ENCODE data around the gene VAT1.

VAT1 gene

GRCh38 chr17:43033948-43034881 lies 12.0 kb upstream of the VAT1 start:
- Mint-ChIP-seq H3K27me3 (no peaks in the 10 kb centered on the region), H3K36me3 (no peaks in the 10 kb centered on the region), H3K27ac (no peak overlapping the region), H3K9me3 (no peaks in the 10 kb centered on the region), H3K4me1 (no peaks in the 10 kb centered on the region), H3K4me3 (no peak overlapping the region)

- H3K9me3 Mint-ChIP-seq = no peaks in the 10 kb centered on the region
- no peaks in the 10 kb centered on the region for H3K4me1 Mint-ChIP-seq
- no peak overlapping the region for H3K27ac Mint-ChIP-seq
- H3K4me3 Mint-ChIP-seq = no peak overlapping the region
- H3K27me3 Mint-ChIP-seq = no peaks in the 10 kb centered on the region
- H3K36me3 Mint-ChIP-seq = no peaks in the 10 kb centered on the region
These were observed 9.5 kb upstream of the VAT1 start for GRCh38 chr17:43031666-43032065.

- no peaks in the 10 kb centered on the region for H3K9me3 Mint-ChIP-seq
- no peaks in the 10 kb centered on the region for H3K27me3 Mint-ChIP-seq
- H3K4me3 Mint-ChIP-seq = no peak overlapping the region
- no peaks in the 10 kb centered on the region for H3K4me1 Mint-ChIP-seq
- H3K36me3 Mint-ChIP-seq = no peaks in the 10 kb centered on the region
- no peak overlapping the region for H3K27ac Mint-ChIP-seq
These were observed 8.1 kb upstream of the VAT1 start for GRCh38 chr17:43030137-43030767.

GRCh38 chr17:43028221-43028861 lies 6.2 kb upstream of the VAT1 start:
- H3K9me3 Mint-ChIP-seq = no peaks in the 10 kb centered on the region
- no peak overlapping the region for H3K27ac Mint-ChIP-seq
- H3K27me3 Mint-ChIP-seq = no peaks in the 10 kb centered on the region
- H3K36me3 Mint-ChIP-seq = no peaks in the 10 kb centered on the region
- no peak overlapping the region for H3K4me3 Mint-ChIP-seq
- peaks cover 9% of the 10 kb centered on the region for H3K4me1 Mint-ChIP-seq

GRCh38 chr17:43027091-43028032 lies 5.2 kb upstream of the VAT1 start:
- no peaks in the 10 kb centered on the region for H3K27me3 Mint-ChIP-seq
- peaks cover 9% of the 10 kb centered on the region for H3K4me1 Mint-ChIP-seq
- H3K27ac Mint-ChIP-seq = no peak overlapping the region
- no peaks in the 10 kb centered on the region for H3K9me3 Mint-ChIP-seq
- H3K4me3 Mint-ChIP-seq = no peak overlapping the region
- no peaks in the 10 kb centered on the region for H3K36me3 Mint-ChIP-seq

GRCh38 chr17:43026595-43026994 lies 4.4 kb upstream of the VAT1 start:
- Mint-ChIP-seq H3K9me3 (no peaks in the 10 kb centered on the region), H3K27me3 (no peaks in the 10 kb centered on the region), H3K27ac (no peak overlapping the region), H3K4me1 (peaks cover 9% of the 10 kb centered on the region), H3K36me3 (no peaks in the 10 kb centered on the region), H3K4me3 (no peak overlapping the region)

- Mint-ChIP-seq H3K4me1 (peaks cover 13% of the 10 kb centered on the region), H3K27me3 (no peaks in the 10 kb centered on the region), H3K36me3 (no peaks in the 10 kb centered on the region), H3K9me3 (no peaks in the 10 kb centered on the region), H3K4me3 (peak overlapping the region; percentile 82), H3K27ac (no peak overlapping the region)
These were observed 3.8 kb upstream of the VAT1 start for GRCh38 chr17:43025766-43026537.

GRCh38 chr17:43025290-43025657 lies 3.1 kb upstream of the VAT1 start:
- Mint-ChIP-seq H3K36me3 (no peaks in the 10 kb centered on the region), H3K27ac (no peak overlapping the region), H3K4me3 (peak overlapping the region; percentile 82), H3K4me1 (peaks cover 18% of the 10 kb centered on the region), H3K9me3 (no peaks in the 10 kb centered on the region), H3K27me3 (no peaks in the 10 kb centered on the region)

- peaks cover 25% of the 10 kb centered on the region for H3K4me1 Mint-ChIP-seq
- H3K4me3 Mint-ChIP-seq = peak within 1 kb of the TSS; percentile 95
- H3K36me3 Mint-ChIP-seq = no peaks in the 10 kb centered on the region
- peak within 1 kb of the TSS; percentile 88 for H3K27ac Mint-ChIP-seq
- H3K27me3 Mint-ChIP-seq = no peaks in the 10 kb centered on the region
- no peaks in the 10 kb centered on the region for H3K9me3 Mint-ChIP-seq
These were observed 2.5 kb upstream of the VAT1 start, which contains the start of gene RND2 for GRCh38 chr17:43024407-43025289. Gene RND2 (plus strand): TSS chr17:43025231. CDS start chr17:43025348, 117 bp downstream.

GRCh38 chr17:43020789-43021740 lies 1.1 kb downstream of the VAT1 start:
- Mint-ChIP-seq H3K4me3 (peak overlapping the region; percentile 86), H3K27me3 (no peaks in the 10 kb centered on the region), H3K36me3 (no peaks in the 10 kb centered on the region), H3K4me1 (peaks cover 36% of the 10 kb centered on the region), H3K27ac (no peak overlapping the region), H3K9me3 (no peaks in the 10 kb centered on the region)

- peak overlapping the region; percentile 86 for H3K4me3 Mint-ChIP-seq
- H3K36me3 Mint-ChIP-seq = peaks cover 2% of the 10 kb centered on the region
- peaks cover 36% of the 10 kb centered on the region for H3K4me1 Mint-ChIP-seq
- no peaks in the 10 kb centered on the region for H3K9me3 Mint-ChIP-seq
- H3K27ac Mint-ChIP-seq = no peak overlapping the region
- no peaks in the 10 kb centered on the region for H3K27me3 Mint-ChIP-seq
These were observed 2.1 kb downstream of the VAT1 start for GRCh38 chr17:43020030-43020621.

- Mint-ChIP-seq H3K4me1 (peaks cover 31% of the 10 kb centered on the region), H3K4me3 (no peak overlapping the region), H3K36me3 (peaks cover 2% of the 10 kb centered on the region), H3K27me3 (no peaks in the 10 kb centered on the region), H3K27ac (no peak overlapping the region), H3K9me3 (no peaks in the 10 kb centered on the region)
These were observed 2.8 kb downstream of the VAT1 start for GRCh38 chr17:43019418-43019817.
